ENCODE results near the gene AP1S3. TPM values are rescaled to one million over a fixed set of nuclear protein-coding genes. Genes with fewer than 3 reads are reported as not detected.

AP1S3 gene
- total RNA-seq, 1 donor from 2014 or later = 5.1 TPM

GRCh38 chr2:223884399-223884798 lies 47.0 kb upstream of the AP1S3 start:
- no peaks in the 10 kb centered on the region for H3K79me2 ChIP-seq (ENCODE audit: low read depth)
- H3K4me3 ChIP-seq = no peak overlapping the region
- H3K36me3 Mint-ChIP-seq = peaks cover 30% of the 10 kb centered on the region

GRCh38 chr2:223882715-223883114 lies 45.3 kb upstream of the AP1S3 start:
- Histone ChIP-seq H3K9me3 (ENCODE audit: low read depth) (no peaks in the 10 kb centered on the region), H3K9ac (no peak overlapping the region), H3K27ac (no peak overlapping the region), H2AFZ (replicated peaks) (no peak overlapping the region), H3K27me3 (no peaks in the 10 kb centered on the region), H3K4me3 (no peak overlapping the region), H3K79me2 (ENCODE audit: low read depth) (no peaks in the 10 kb centered on the region), H4K20me1 (ENCODE audit: low read depth) (no peaks in the 10 kb centered on the region), H3K4me1 (no peaks in the 10 kb centered on the region), H3K4me2 (no peak overlapping the region), H3K36me3 (peaks cover 5% of the 10 kb centered on the region), H3F3A (ENCODE audit: low read depth) (no peaks in the 10 kb centered on the region)
- Mint-ChIP-seq H3K4me1 (no peaks in the 10 kb centered on the region), H3K27me3 (ENCODE audit: insufficient read depth, low read depth) (no peaks in the 10 kb centered on the region), H3K36me3 (peaks cover 36% of the 10 kb centered on the region), H3K4me3 (no peak overlapping the region), H3K27ac (no peak overlapping the region), H3K9me3 (no peaks in the 10 kb centered on the region)
- DNase-seq (ENCODE audit: low spot score) = no peak
- TF ChIP-seq EZH2phosphoT487 (IDR thresholded peaks at IDR 0.05) (no peak), CTCF (IDR thresholded peaks at IDR 0.05) (no peak), EZH2 (IDR thresholded peaks at IDR 0.05) (no peak)

More at GRCh38 chr2:223884399-223884798, 47.0 kb upstream of the AP1S3 start:
- Histone ChIP-seq H3K9me3 (ENCODE audit: low read depth) (no peaks in the 10 kb centered on the region), H3K9ac (no peak overlapping the region), H3K4me2 (no peak overlapping the region), H3K27ac (no peak overlapping the region), H4K20me1 (ENCODE audit: low read depth) (no peaks in the 10 kb centered on the region), H3K27me3 (no peaks in the 10 kb centered on the region), H3F3A (ENCODE audit: low read depth) (no peaks in the 10 kb centered on the region), H3K36me3 (peaks cover 5% of the 10 kb centered on the region), H3K4me1 (no peaks in the 10 kb centered on the region), H2AFZ (replicated peaks) (no peak overlapping the region)
- no peak overlapping the region for H3K4me3 Mint-ChIP-seq
- no peak for TF ChIP-seq CTCF (IDR thresholded peaks at IDR 0.05)
- TF ChIP-seq EZH2phosphoT487 (IDR thresholded peaks at IDR 0.05) = no peak
- TF ChIP-seq EZH2 (IDR thresholded peaks at IDR 0.05) = no peak
- DNase-seq (ENCODE audit: low spot score) = no peak
- no peaks in the 10 kb centered on the region for H3K9me3 Mint-ChIP-seq
- peak overlapping the region; percentile 33 for H3K27ac Mint-ChIP-seq
- H3K4me1 Mint-ChIP-seq = no peaks in the 10 kb centered on the region
- no peaks in the 10 kb centered on the region for H3K27me3 Mint-ChIP-seq (ENCODE audit: insufficient read depth, low read depth)

GRCh38 chr2:223880796-223881195 lies 43.4 kb upstream of the AP1S3 start:
- Histone ChIP-seq H3K4me2 (no peak overlapping the region), H3K27ac (no peak overlapping the region), H3K9ac (no peak overlapping the region), H3K9me3 (ENCODE audit: low read depth) (no peaks in the 10 kb centered on the region), H4K20me1 (ENCODE audit: low read depth) (no peaks in the 10 kb centered on the region), H3K27me3 (no peaks in the 10 kb centered on the region), H2AFZ (replicated peaks) (no peak overlapping the region), H3K4me1 (no peaks in the 10 kb centered on the region), H3K79me2 (ENCODE audit: low read depth) (no peaks in the 10 kb centered on the region), H3F3A (ENCODE audit: low read depth) (no peaks in the 10 kb centered on the region), H3K4me3 (no peak overlapping the region), H3K36me3 (peaks cover 17% of the 10 kb centered on the region)
- Mint-ChIP-seq H3K4me1 (no peaks in the 10 kb centered on the region), H3K27me3 (ENCODE audit: insufficient read depth, low read depth) (no peaks in the 10 kb centered on the region), H3K36me3 (peaks cover 32% of the 10 kb centered on the region), H3K9me3 (no peaks in the 10 kb centered on the region), H3K4me3 (no peak overlapping the region), H3K27ac (no peak overlapping the region)
- DNase-seq (ENCODE audit: low spot score) = no peak
- no peak for TF ChIP-seq EZH2 (IDR thresholded peaks at IDR 0.05)
- no peak for TF ChIP-seq CTCF (IDR thresholded peaks at IDR 0.05)
- no peak for TF ChIP-seq EZH2phosphoT487 (IDR thresholded peaks at IDR 0.05)
